K562 (cell line): ENCODE results near the gene ZDHHC12. TPM values are rescaled to one million over a fixed set of nuclear protein-coding genes. Genes with fewer than 3 reads are reported as not detected.

Experiments
- ARID3A ChIP-seq: IDR thresholded peaks from 2 replicates; pipeline ENCODE4 v1.6.1; 2012; ENCODE audit warnings: low read depth, low read length, improper control_type of control experiment, borderline replicate concordance
- ATF3 ChIP-seq, 2 experiments: fragments of 450-650 bp in 1 of 2; sonication (generic) in 1 of 2; formaldehyde crosslinking in 1 of 2; IDR thresholded peaks in 1 of 2; conservative IDR thresholded peaks in 1 of 2; 2 replicates each; pipeline versions ENCODE4 v1.6.1 to v1.8.1; 2016 to 2023; ENCODE audit warnings: mild to moderate bottlenecking in 2 of 2, moderate library complexity in 2 of 2, inconsistent platforms in 1 of 2, missing genetic modification reagents in 1 of 2
- EP300 ChIP-seq: IDR thresholded peaks from 2 replicates; pipeline ENCODE4 v1.6.1; 2012; ENCODE audit warnings: low read length, improper control_type of control experiment
- FOS ChIP-seq: IDR thresholded peaks from 3 replicates; pipeline ENCODE4 v1.6.1; 2011; ENCODE audit not compliant: insufficient read length; ENCODE audit errors: extremely low read depth
- GABPB2 ChIP-seq: fragments of 250-450 bp; sonication (Bioruptor Pico); conservative IDR thresholded peaks from 2 replicates; pipeline ENCODE4 v1.5.1; 2021; ENCODE audit warnings: mild to moderate bottlenecking
- GTF3C2 ChIP-seq: IDR thresholded peaks from 3 replicates; pipeline ENCODE4 v1.6.1; 2011; ENCODE audit warnings: borderline replicate concordance, mild to moderate bottlenecking, moderate library complexity; ENCODE audit not compliant: insufficient read length; ENCODE audit errors: extremely low read depth
- NEUROD1 ChIP-seq: fragments of 150-350 bp; IDR thresholded peaks from 2 replicates; pipeline ENCODE4 v1.6.1; 2014; ENCODE audit warnings: borderline replicate concordance, low read length, low read depth; ENCODE audit not compliant: partially characterized antibody
- SMAD1 ChIP-seq: fragments of 150-350 bp; IDR thresholded peaks from 2 replicates; pipeline ENCODE4 v1.6.1; 2014; ENCODE audit warnings: low read length, low read depth; ENCODE audit not compliant: partially characterized antibody
- STAT5A ChIP-seq: IDR thresholded peaks from 2 replicates; pipeline ENCODE4 v1.6.1; 2012; ENCODE audit warnings: low read length, inconsistent platforms, borderline replicate concordance
- STAT5B ChIP-seq: fragments of 250-450 bp; sonication (Bioruptor Pico); IDR thresholded peaks from 2 replicates; pipeline ENCODE4 v1.8.0; 2021; ENCODE audit warnings: mild to moderate bottlenecking, inconsistent platforms
- TAL1 ChIP-seq: fragments of 450-650 bp; IDR thresholded peaks from 2 replicates; pipeline ENCODE4 v1.6.1; 2016; ENCODE audit warnings: mild to moderate bottlenecking
- TBL1XR1 ChIP-seq, 2 experiments: IDR thresholded peaks; 2 replicates each; pipeline ENCODE4 v1.6.1; 2012; ENCODE audit warnings: improper control_type of control experiment in 2 of 2, low read length in 2 of 2, mild to moderate bottlenecking in 1 of 2
- ZNF184 ChIP-seq: sonication (generic); formaldehyde crosslinking; IDR thresholded peaks from 2 replicates; pipeline ENCODE4 v1.5.0; 2020; ENCODE audit warnings: missing genetic modification reagents
- ZNF740 ChIP-seq, 3 experiments: fragments of 200-800 bp in 1 of 3; sonication (Bioruptor generic) in 1 of 3; sonication (generic) in 1 of 3; formaldehyde crosslinking in 1 of 3; IDR thresholded peaks; 2 replicates each; pipeline versions ENCODE4 v1.6.1 to v1.8.0; 2016 to 2022; ENCODE audit warnings: mild to moderate bottlenecking in 2 of 3, missing compliant biosample characterization in 2 of 3, missing genetic modification characterization in 2 of 3, missing genetic modification reagents in 1 of 3
- polyA plus RNA-seq, 8 experiments: library from polyadenylated mRNA; depleted of rRNA in 4 of 8; stranded (reverse) in 5 of 8; unstranded in 3 of 8; fragments of >200 nt; fragmentation: Nextera tagmentation in 2 of 8; fragmentation: Illumina TruSeq in 1 of 8; extraction: Ambion mirVana in 2 of 8; extraction: Trizol in 1 of 8; gene quantifications; 2 replicates each; pipeline versions ENCODE4 v1.2.1 to v1.2.3, GENCODE V29; 2011 to 2014; ENCODE audit warnings: inconsistent platforms in 1 of 8, missing spikeins in 1 of 8
- total RNA-seq, 7 experiments: library from RNA; depleted of rRNA in 6 of 7; stranded (reverse); fragments of >200 nt in 6 of 7; fragmentation: Illumina TruSeq in 2 of 7; extraction: Trizol in 2 of 7; gene quantifications; 2 replicates each; pipeline versions ENCODE4 v1.2.1 to v1.2.3, GENCODE V29; 2011 to 2021; ENCODE audit warnings: low replicate concordance in 1 of 7
- TF ChIP-seq, protein P1 (sequence below): fragments of 450-650 bp; IDR thresholded peaks from one replicate; pipeline ENCODE4 v1.6.1; 2018; ENCODE audit warnings: mild to moderate bottlenecking, moderate library complexity; ENCODE audit not compliant: partially characterized antibody
- TF ChIP-seq, protein P2 (sequence below): sonication (generic); formaldehyde crosslinking; IDR thresholded peaks from 2 replicates; pipeline ENCODE4 v1.5.0; 2020; ENCODE audit warnings: missing genetic modification reagents

ZDHHC12 gene
- total and polyA plus RNA-seq, 9 of the 15 experiments (the other 6 are each of a cell fraction or from before 2014, with no cell fraction given): 0.21 to 38.0 (median 13.8) TPM

- TF ChIP-seq ZNF740 (CRISPR knock-in tag; IDR thresholded peaks at IDR 0.05) (no peak), ZNF740 (tag; IDR thresholded peaks at IDR 0.05) (no peak), GABPB2 (CRISPR knock-in tag) (no peak), STAT5B (no peak), ZNF184 (CRISPR knock-in tag) (no peak), STAT5A (no peak), EP300 (no peak; the same call in 1 of the 2 replicates), FOS (no peak), NEUROD1 (no peak), ATF3 (IDR thresholded peaks at IDR 0.05) (no peak), ATF3 (CRISPR knock-in tag; conservative IDR thresholded peaks at IDR 0.05) (no peak), SMAD1 (no peak), TAL1 (no peak), ARID3A (no peak), TBL1XR1 (IDR thresholded peaks at IDR 0.05; ENCODE audit: low read length in 2 of 2) (no peak), GTF3C2 (no peak)
- TF ChIP-seq, protein P1, sequence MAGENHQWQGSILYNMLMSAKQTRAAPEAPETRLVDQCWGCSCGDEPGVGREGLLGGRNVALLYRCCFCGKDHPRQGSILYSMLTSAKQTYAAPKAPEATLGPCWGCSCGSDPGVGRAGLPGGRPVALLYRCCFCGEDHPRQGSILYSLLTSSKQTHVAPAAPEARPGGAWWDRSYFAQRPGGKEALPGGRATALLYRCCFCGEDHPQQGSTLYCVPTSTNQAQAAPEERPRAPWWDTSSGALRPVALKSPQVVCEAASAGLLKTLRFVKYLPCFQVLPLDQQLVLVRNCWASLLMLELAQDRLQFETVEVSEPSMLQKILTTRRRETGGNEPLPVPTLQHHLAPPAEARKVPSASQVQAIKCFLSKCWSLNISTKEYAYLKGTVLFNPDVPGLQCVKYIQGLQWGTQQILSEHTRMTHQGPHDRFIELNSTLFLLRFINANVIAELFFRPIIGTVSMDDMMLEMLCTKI: no peak
- TF ChIP-seq, protein P2, sequence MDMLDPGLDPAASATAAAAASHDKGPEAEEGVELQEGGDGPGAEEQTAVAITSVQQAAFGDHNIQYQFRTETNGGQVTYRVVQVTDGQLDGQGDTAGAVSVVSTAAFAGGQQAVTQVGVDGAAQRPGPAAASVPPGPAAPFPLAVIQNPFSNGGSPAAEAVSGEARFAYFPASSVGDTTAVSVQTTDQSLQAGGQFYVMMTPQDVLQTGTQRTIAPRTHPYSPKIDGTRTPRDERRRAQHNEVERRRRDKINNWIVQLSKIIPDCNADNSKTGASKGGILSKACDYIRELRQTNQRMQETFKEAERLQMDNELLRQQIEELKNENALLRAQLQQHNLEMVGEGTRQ (CRISPR knock-in tag): 0 out of 2 replicates have a peak, but pooled peaks have one; percentile 40
Observed at GRCh38 chr9:128684325-128685199, 39.4 kb downstream of the ZDHHC12 start (continued).
